GM18505 (cell line): ENCODE measurements around the gene NF2.

ENCODE experiments used
- ATAC-seq: cut with Tn5 transposase; IDR thresholded peaks from one replicate; pipeline ENCODE4 v1.9.1; 2021; ENCODE audit not compliant: unreplicated experiment
- POLR2A ChIP-seq: IDR thresholded peaks from 4 replicates; pipeline ENCODE4 v1.6.1; 2011; ENCODE audit warnings: borderline replicate concordance; ENCODE audit not compliant: insufficient read depth, insufficient read length; ENCODE audit errors: extremely low read depth

NF2 gene

GRCh38 chr22:29738118-29738815 lies 134.8 kb downstream of the NF2 start:
- ATAC-seq = no peak
- TF ChIP-seq POLR2A = no peak

- ATAC-seq = no peak
- no peak for TF ChIP-seq POLR2A
These were observed 136.0 kb downstream of the NF2 start for GRCh38 chr22:29739346-29739875.

- ATAC-seq = no peak
- no peak for TF ChIP-seq POLR2A
These were observed 136.8 kb downstream of the NF2 start for GRCh38 chr22:29740216-29740615.

GRCh38 chr22:29741926-29742325 lies 138.5 kb downstream of the NF2 start:
- no peak for ATAC-seq
- TF ChIP-seq POLR2A = no peak

- no peak for TF ChIP-seq POLR2A
- no peak for ATAC-seq
These were observed 138.9 kb downstream of the NF2 start for GRCh38 chr22:29742326-29742725.

- TF ChIP-seq POLR2A = no peak
These were observed 141.5 kb downstream of the NF2 start for GRCh38 chr22:29744902-29745301.

GRCh38 chr22:29747832-29748231 lies 144.4 kb downstream of the NF2 start:
- no peak for ATAC-seq
- no peak for TF ChIP-seq POLR2A

More at GRCh38 chr22:29744902-29745301, 141.5 kb downstream of the NF2 start:
- ATAC-seq = no peak
